GOT3 (cell line): ENCODE measurements around the gene MRPL44.

Experiments
- DNase-seq: peaks from one replicate; lab custom pipeline; 2025; ENCODE audit warnings: mixed read lengths; lab: John Stamatoyannopoulos, UW

MRPL44 gene

DNA sequence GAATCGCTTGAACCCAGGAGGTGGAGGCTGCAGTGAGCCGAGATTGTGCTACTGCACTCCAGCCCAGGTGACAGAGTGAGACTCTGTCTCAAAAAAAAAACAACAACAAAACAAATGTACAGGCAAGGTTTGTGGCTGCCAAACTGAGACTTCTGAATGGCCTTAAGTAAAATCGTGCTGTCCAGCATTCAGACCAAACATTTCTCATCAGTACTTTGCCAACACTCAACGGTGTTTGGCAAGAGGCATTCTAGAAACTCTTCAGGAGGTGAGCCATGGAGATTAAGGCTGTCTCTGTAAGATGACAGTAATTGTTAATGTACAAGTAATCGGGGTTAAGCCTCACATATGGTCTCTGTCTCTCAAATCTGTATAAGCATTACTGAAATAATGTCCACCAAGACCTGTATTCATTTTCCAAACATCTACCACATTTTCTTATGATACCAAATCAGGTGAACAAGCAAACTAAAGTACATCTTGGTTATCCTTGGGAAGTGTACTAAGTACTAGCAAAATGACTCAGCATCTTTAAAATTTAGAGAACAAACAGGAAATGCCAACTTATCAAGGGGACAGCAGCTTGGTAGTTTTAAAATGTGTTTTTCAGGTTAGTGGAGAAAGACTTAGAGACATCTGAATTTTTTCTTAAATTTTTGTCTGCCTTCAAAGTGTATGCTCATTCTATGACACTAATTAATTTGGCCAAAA, 52.5 kb downstream of the MRPL44 start:
- DNase-seq = no peak

DNA sequence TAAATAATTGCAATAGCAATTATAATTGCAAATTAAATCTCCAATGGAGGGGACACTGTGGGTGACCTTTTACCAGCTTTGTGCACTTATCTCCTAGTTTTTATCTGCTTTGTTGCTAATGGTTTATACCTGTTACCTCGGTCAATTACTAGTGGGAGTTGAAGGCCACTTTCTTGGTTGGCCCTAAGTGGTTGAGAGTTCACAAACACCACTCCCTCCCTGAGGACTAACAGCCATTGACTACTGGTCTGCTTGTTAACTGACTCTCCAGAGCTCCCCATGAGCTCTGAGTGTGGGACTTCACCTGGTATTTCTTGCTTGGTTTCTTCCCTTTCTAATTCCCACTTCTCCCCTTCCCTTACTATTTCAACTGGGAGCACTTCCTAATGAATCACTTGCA, 54.6 kb downstream of the MRPL44 start:
- DNase-seq = no peak

DNA sequence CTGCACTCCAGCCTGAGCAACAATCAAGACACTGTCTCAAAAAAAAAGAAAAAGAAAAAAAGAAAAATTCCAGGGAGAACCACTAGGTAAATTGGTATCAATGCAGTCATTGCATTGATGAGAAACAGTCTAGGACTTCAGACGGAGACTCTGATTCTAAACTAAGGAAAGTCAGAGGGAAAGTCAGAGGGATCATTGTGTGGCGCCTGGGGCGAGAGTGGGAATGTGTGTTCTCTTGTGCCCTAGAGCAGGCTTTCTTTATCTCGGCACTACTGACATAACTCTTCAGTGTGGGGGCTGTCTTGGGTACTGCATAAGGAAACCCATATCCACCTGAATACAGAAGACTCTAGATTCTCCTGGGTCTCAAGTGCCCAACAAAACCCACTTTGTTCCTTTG, 57.1 kb downstream of the MRPL44 start:
- DNase-seq = no peak

DNA sequence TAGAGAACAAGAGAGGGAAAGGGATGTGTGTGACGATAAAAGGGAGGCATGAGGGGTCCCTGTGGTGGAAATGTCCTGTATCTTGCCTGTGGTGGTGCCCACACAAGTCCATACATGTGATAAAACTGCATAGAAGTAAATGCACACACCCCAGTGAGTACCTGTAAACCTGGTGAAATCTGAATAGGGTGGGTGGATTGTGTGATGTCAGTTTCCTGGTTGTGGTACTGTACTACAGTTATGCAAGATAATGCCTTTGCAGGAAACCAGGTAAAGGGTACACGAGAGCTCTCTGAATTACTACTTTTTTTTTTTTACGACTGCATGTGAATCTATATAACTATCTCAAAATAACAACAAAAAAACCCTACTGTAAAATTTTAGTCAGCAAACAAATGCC, 59.7 kb downstream of the MRPL44 start:
- DNase-seq = no peak
